Activated B cell treated with CpG ODN at 0.5 μM for 24 hours (primary cell): ENCODE measurements around the gene SMTNL2. TPM values are rescaled to one million over a fixed set of nuclear protein-coding genes. Genes with fewer than 3 reads are reported as not detected.
A peak's percentile ranks its signal among the peaks of the same experiment; 100 is the strongest.

Experiments used
- ATAC-seq: fragments of 200-7000 bp; cut with Tn5 transposase; one replicate; pipeline ENCODE4 v1.10.0; 2021; ENCODE audit warnings: low read depth, mild to moderate bottlenecking, moderate library complexity
- CTCF ChIA-PET: fragments of 350-600 bp; sonication (Branson Sonifier 250); formaldehyde crosslinking; loops from one replicate; lab custom pipeline; 2021; ENCODE audit warnings: antibody characterized with exemption; lab: Charles Lee
- POLR2A ChIA-PET: fragments of 350-600 bp; sonication (Branson Sonifier 250); formaldehyde crosslinking; loops from one replicate; lab custom pipeline; 2021; ENCODE audit warnings: antibody characterized with exemption; lab: Charles Lee
- DNase-seq: peaks from one replicate; pipeline ENCODE4 v3.0.0; 2022
- H3K27ac Mint-ChIP-seq: one replicate; pipeline ENCODE4 v1.8.0; 2020; ENCODE audit warnings: mixed read lengths
- H3K27me3 Mint-ChIP-seq: one replicate; pipeline ENCODE4 v1.8.0; 2021; ENCODE audit warnings: mixed read lengths
- H3K36me3 Mint-ChIP-seq: one replicate; pipeline ENCODE4 v1.8.0; 2021; ENCODE audit warnings: low read depth, mixed read lengths
- H3K4me1 Mint-ChIP-seq: one replicate; pipeline ENCODE4 v1.8.0; 2021; ENCODE audit warnings: mixed read lengths
- H3K4me3 Mint-ChIP-seq: one replicate; pipeline ENCODE4 v1.8.0; 2020; ENCODE audit warnings: mild to moderate bottlenecking, mixed read lengths
- H3K9me3 Mint-ChIP-seq: one replicate; pipeline ENCODE4 v1.8.0; 2020; ENCODE audit warnings: mixed read lengths
- CTCF ChIP-seq: fragments of 200-600 bp; IDR thresholded peaks from one replicate; pipeline ENCODE4 v1.8.0; 2022; ENCODE audit warnings: antibody characterized with exemption, mild to moderate bottlenecking
- intact Hi-C: fragments of 100-400 bp; cut with micrococcal nuclease; formaldehyde crosslinking; loops from one replicate; pipeline ENCODE4 v1.15.1; 2024
- total RNA-seq: library from RNA; stranded (reverse); gene quantifications from 2 replicates; pipeline ENCODE4 v1.2.3, GENCODE V29; 2022

The SMTNL2 gene
- total RNA-seq, 1 donor from 2014 or later: not detected

- DNase-seq (no peak), ATAC-seq (no peak)
- Mint-ChIP-seq H3K4me1 (peaks cover 29% of the 10 kb centered on the region), H3K27me3 (no peaks in the 10 kb centered on the region), H3K4me3 (no peak overlapping the region), H3K9me3 (no peaks in the 10 kb centered on the region), H3K27ac (no peak overlapping the region), H3K36me3 (peaks cover 5% of the 10 kb centered on the region)
- TF ChIP-seq CTCF: no peak
- intact Hi-C loops: loop anchor here (5.0 kb wide), 1 partner anchor 437 kb away; the partner anchor contains the start of genes INCA1 and KIF1C
- ChIA-PET CTCF (no interaction called here), POLR2A (no interaction called here)
Observed at GRCh38 chr17:4559966-4560365, 24.4 kb upstream of the SMTNL2 start.

- Mint-ChIP-seq H3K27me3 (no peaks in the 10 kb centered on the region), H3K9me3 (no peaks in the 10 kb centered on the region), H3K4me1 (peaks cover 26% of the 10 kb centered on the region), H3K4me3 (no peak within 1 kb of the TSS), H3K27ac (no peak within 1 kb of the TSS), H3K36me3 (peaks cover 2% of the 10 kb centered on the region)
- no peak for ATAC-seq
- DNase-seq: no peak
- TF ChIP-seq CTCF: no peak
- ChIA-PET POLR2A (no interaction called here), CTCF (no interaction called here)
- intact Hi-C loops: no loop called here
Observed at GRCh38 chr17:4560421-4560820, 23.9 kb upstream of the SMTNL2 start, which contains the start of gene GGT6. Gene GGT6, minus strand, starts transcription at chr17:4560577. Its CDS starts 56 bp downstream, at chr17:4560521.

GRCh38 chr17:4560837-4561256, 23.5 kb upstream of the SMTNL2 start:
- CTCF ChIA-PET: no interaction called here
- no peaks in the 10 kb centered on the region for H3K36me3 Mint-ChIP-seq
- H3K27me3 Mint-ChIP-seq: no peaks in the 10 kb centered on the region
- no peak for ATAC-seq
- POLR2A ChIA-PET: no interaction called here
- H3K9me3 Mint-ChIP-seq: no peaks in the 10 kb centered on the region
- no peak overlapping the region for H3K4me3 Mint-ChIP-seq
- peaks cover 26% of the 10 kb centered on the region for H3K4me1 Mint-ChIP-seq
- intact Hi-C loops: no loop called here
- TF ChIP-seq CTCF: no peak
- DNase-seq: no peak
- no peak overlapping the region for H3K27ac Mint-ChIP-seq

- ChIA-PET POLR2A (interaction anchor here (0.6 to 0.7 kb wide), 3 partner anchors 8 to 161 kb away, joined by 3 to 6 read pairs (median 4); no protein-coding TSS in a partner anchor), CTCF (interaction anchor here (0.9 to 1.5 kb wide), 3 partner anchors 10 to 141 kb away, joined by 3 to 4 read pairs (median 3); no protein-coding TSS in a partner anchor)
- H3K4me1 Mint-ChIP-seq: peaks cover 23% of the 10 kb centered on the region
- H3K27ac Mint-ChIP-seq: peak overlapping the region; percentile 46
- TF ChIP-seq CTCF: no peak
- DNase-seq (no peak), ATAC-seq (no peak)
- H3K27me3 Mint-ChIP-seq: peaks cover 1% of the 10 kb centered on the region
- no peaks in the 10 kb centered on the region for H3K9me3 Mint-ChIP-seq
- intact Hi-C loops: no loop called here
- H3K4me3 Mint-ChIP-seq: peak overlapping the region; percentile 44
- H3K36me3 Mint-ChIP-seq: no peaks in the 10 kb centered on the region
Observed at GRCh38 chr17:4562015-4562969, 22.0 kb upstream of the SMTNL2 start.
